GM12874 (cell line): Measurements from ENCODE around the gene TTC38.

ENCODE experiments used
- TF ChIP-seq, protein P1 (sequence below): IDR thresholded peaks from 2 replicates; pipeline ENCODE4 v1.5.1; 2011; ENCODE audit warnings: low read depth, mild to moderate bottlenecking, control low read depth, low read length, moderate library complexity; ENCODE audit not compliant: insufficient read depth

TTC38 gene

DNA sequence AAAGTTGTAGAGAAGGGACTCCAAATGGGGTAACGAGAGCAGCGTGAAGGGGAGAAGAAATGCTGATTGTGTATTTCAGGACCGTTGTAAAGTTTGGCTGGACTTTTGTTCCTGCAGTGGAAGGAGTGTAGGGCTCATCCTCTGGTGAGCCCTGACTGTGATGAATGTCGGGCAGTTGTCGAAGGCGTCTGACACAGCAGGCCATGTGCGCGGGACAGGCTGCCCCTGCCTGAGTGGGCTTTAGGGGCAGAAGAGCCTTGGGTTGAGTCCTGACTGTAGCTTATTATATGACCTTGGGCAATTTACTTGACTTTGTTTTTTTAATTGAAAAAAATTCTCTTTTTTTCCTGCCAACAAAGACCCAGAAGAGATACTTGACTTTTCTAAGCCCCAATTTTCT lies 70.8 kb downstream of the TTC38 start:
- TF ChIP-seq, protein P1, sequence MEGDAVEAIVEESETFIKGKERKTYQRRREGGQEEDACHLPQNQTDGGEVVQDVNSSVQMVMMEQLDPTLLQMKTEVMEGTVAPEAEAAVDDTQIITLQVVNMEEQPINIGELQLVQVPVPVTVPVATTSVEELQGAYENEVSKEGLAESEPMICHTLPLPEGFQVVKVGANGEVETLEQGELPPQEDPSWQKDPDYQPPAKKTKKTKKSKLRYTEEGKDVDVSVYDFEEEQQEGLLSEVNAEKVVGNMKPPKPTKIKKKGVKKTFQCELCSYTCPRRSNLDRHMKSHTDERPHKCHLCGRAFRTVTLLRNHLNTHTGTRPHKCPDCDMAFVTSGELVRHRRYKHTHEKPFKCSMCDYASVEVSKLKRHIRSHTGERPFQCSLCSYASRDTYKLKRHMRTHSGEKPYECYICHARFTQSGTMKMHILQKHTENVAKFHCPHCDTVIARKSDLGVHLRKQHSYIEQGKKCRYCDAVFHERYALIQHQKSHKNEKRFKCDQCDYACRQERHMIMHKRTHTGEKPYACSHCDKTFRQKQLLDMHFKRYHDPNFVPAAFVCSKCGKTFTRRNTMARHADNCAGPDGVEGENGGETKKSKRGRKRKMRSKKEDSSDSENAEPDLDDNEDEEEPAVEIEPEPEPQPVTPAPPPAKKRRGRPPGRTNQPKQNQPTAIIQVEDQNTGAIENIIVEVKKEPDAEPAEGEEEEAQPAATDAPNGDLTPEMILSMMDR: no peak

- TF ChIP-seq, protein P1: no peak
Measured at GRCh38 chr22:46339956-46340355, 72.1 kb downstream of the TTC38 start.

- TF ChIP-seq, protein P1: no peak
Measured at GRCh38 chr22:46340676-46341075, 72.9 kb downstream of the TTC38 start.
